ENCODE data around the gene ERCC3.

GRCh38 chr2:127320586-127321275, 26.8 kb upstream of the ERCC3 start:
- TF ChIP-seq CTCF (IDR thresholded peaks at IDR 0.05) (no peak), EP300 (IDR thresholded peaks at IDR 0.05) (no peak)

Measured in stomach (tissue), 4 donors.